Vagina (tissue), 2 donors: ENCODE measurements around the gene RPS4Y1. TPM values are rescaled to one million over a fixed set of nuclear protein-coding genes. Genes with fewer than 3 reads are reported as not detected.
"Not testable (repeated sequence)": the region's sequence is repeated elsewhere in the genome, so short reads cannot be mapped to it uniquely, and the experiment has no call there.

Experiments
- DNase-seq, 2 donors: peaks; one replicate each; pipeline ENCODE4 v3.0.0-alpha.2; 2017; ENCODE audit errors: extremely low spot score in 2 of 2
- H3K27ac ChIP-seq: fragments of 200-600 bp; sonication (generic); one replicate; pipeline ENCODE4 v1.5.1; 2019
- H3K27me3 ChIP-seq: fragments of 200-600 bp; sonication (generic); one replicate; pipeline ENCODE4 v1.5.1; 2019
- H3K36me3 ChIP-seq, 2 donors: fragments of 200-600 bp; sonication (generic); one replicate each; pipeline ENCODE4 v1.5.1; 2017 to 2019
- H3K4me1 ChIP-seq: fragments of 200-600 bp; sonication (generic); one replicate; pipeline ENCODE4 v1.5.1; 2019
- H3K4me3 ChIP-seq, 2 donors: fragments of 200-600 bp; sonication (generic); 1 replicate in 1 of 2; 2 replicates in 1 of 2; pipeline ENCODE4 v1.5.1; 2016 to 2019
- H3K9me3 ChIP-seq: fragments of 200-600 bp; sonication (generic); one replicate; pipeline ENCODE4 v1.5.1; 2019
- CTCF ChIP-seq, 3 experiments: fragments of 450-650 bp in 2 of 3; fragments of 200-600 bp in 1 of 3; sonication (generic) in 1 of 3; IDR thresholded peaks; one replicate each; pipeline ENCODE4 v1.5.1; 2017 to 2019; ENCODE audit warnings: antibody characterized with exemption in 3 of 3, mild to moderate bottlenecking in 2 of 3, moderate library complexity in 2 of 3
- POLR2A ChIP-seq, 2 donors: fragments of 450-650 bp; IDR thresholded peaks; one replicate each; pipeline ENCODE4 v1.6.1; 2017; ENCODE audit warnings: antibody characterized with exemption in 2 of 2, mild to moderate bottlenecking in 2 of 2, moderate library complexity in 2 of 2
- POLR2AphosphoS5 ChIP-seq, 2 donors: sonication (generic); formaldehyde crosslinking; IDR thresholded peaks; one replicate each; pipeline ENCODE4 v1.9.0; 2017; ENCODE audit warnings: antibody characterized with exemption in 2 of 2, mild to moderate bottlenecking in 2 of 2, low read depth in 1 of 2; ENCODE audit not compliant: insufficient read depth in 1 of 2
- intact Hi-C: fragments of 100-400 bp; cut with DNase I; formaldehyde crosslinking; loops from one replicate; pipeline ENCODE4 v1.15.1; 2023
- total RNA-seq: library from RNA; depleted of rRNA; stranded (reverse); fragments of >200 nt; gene quantifications from one replicate; pipeline ENCODE4 v1.2.3, GENCODE V29; 2016

Gene RPS4Y1
- total RNA-seq, 1 donor from 2014 or later, result not detected

DNA sequence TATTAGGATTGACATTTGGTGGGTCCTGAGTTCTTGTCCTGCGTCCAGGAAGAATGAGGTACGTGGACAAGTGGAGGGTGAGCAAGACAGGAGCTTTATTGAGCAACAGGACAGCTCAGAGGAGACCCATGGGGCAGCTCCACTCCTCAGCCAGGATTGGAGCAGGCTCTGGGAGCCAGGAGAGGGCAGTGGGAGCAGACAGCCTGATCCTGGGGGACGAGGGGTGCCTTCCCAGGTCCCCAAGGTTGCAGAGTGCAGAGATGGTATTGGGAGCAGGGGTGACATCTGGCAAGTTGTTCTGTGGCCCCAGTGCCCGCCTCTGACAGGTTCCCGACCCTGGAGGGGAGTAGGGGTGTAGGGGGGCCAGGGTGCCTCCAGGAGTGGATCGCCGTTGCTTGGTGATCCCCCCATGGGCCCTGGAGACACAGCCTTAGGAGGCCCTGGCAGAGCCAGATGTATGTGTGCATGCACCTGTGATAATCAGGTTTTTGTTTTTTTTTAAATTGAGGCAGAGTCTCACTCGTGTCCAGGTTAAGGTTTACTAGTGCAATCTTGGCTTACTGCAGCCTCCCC, 26.7 kb downstream of the RPS4Y1 start:
- no peak for DNase-seq
- no peaks in the 10 kb centered on the region for H3K36me3 ChIP-seq
- no peak overlapping the region for H3K4me3 ChIP-seq
- no peaks in the 10 kb centered on the region for H3K9me3 ChIP-seq
- H3K4me1 ChIP-seq, result no peaks in the 10 kb centered on the region
- TF ChIP-seq CTCF (IDR thresholded peaks at IDR 0.05) (no peak), POLR2A (IDR thresholded peaks at IDR 0.05) (no peak), POLR2AphosphoS5 (IDR thresholded peaks at IDR 0.05; ENCODE audit: insufficient read depth in 1 of 2, low read depth in 1 of 2) (no peak)
- no peaks in the 10 kb centered on the region for H3K27me3 ChIP-seq
- intact Hi-C loops, result no loop called here
- no peak overlapping the region for H3K27ac ChIP-seq

DNA sequence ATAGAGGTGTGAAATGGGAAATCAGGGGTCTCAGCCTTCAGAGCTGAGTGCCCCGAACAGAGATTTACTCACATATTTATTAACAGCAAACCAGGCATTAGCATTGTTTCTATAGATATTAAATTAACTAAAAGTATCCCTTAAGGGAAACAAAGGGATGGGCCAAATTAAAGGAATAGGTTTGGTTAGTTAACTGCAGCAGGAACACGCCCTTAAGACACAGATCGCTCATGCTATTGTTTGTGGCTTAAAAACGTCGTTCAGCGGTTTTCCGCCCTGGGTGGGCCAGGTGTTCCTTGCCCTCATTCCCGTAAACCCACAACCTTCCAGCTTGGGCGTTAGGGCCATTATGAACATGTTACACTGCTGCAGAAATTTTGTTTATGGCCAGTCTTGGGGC, 30.8 kb downstream of the RPS4Y1 start:
- H3K27me3 ChIP-seq, intact Hi-C loops, DNase-seq, H3K4me1 ChIP-seq, H3K4me3 ChIP-seq, H3K27ac ChIP-seq, H3K36me3 ChIP-seq, H3K9me3 ChIP-seq: not testable (repeated sequence)

GRCh38 chrY:2874211-2874610, 32.8 kb downstream of the RPS4Y1 start:
- Histone ChIP-seq H3K4me3 (no peak overlapping the region), H3K36me3 (no peaks in the 10 kb centered on the region), H3K27me3 (no peaks in the 10 kb centered on the region), H3K4me1 (no peaks in the 10 kb centered on the region), H3K9me3 (no peaks in the 10 kb centered on the region), H3K27ac (no peak overlapping the region)
- DNase-seq, result no peak
- intact Hi-C loops, result no loop called here
- no peak for TF ChIP-seq CTCF (IDR thresholded peaks at IDR 0.05)
- TF ChIP-seq POLR2AphosphoS5 (IDR thresholded peaks at IDR 0.05; ENCODE audit: insufficient read depth in 1 of 2, low read depth in 1 of 2), result no peak
- no peak for TF ChIP-seq POLR2A (IDR thresholded peaks at IDR 0.05)

DNA sequence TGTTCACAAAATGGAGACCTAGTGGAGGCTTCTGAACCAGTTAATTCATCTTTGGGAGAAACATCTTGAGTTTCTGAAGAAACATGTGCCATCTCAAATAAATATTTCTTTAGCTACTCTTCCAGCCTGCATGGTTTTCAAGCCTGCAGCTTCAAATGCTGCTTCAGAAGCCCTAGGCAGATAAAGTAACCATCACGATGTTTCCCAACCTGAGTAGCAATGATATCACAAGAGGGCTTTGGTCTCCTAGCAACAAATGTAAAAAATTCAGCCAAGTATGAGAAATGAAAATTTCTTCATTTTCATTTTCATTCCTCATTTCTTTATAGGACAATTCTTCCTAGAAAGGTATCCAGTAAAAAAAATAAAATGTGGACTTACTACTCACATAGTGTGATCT, 42.2 kb downstream of the RPS4Y1 start:
- H3K27me3 ChIP-seq, result no peaks in the 10 kb centered on the region
- H3K27ac ChIP-seq, result no peak overlapping the region
- TF ChIP-seq POLR2AphosphoS5 (IDR thresholded peaks at IDR 0.05; ENCODE audit: insufficient read depth in 1 of 2, low read depth in 1 of 2), result no peak
- no peak for TF ChIP-seq POLR2A (IDR thresholded peaks at IDR 0.05)
- no peak for TF ChIP-seq CTCF (IDR thresholded peaks at IDR 0.05)
- DNase-seq, result no peak
- intact Hi-C loops, result no loop called here
- H3K9me3 ChIP-seq, result no peaks in the 10 kb centered on the region
- no peaks in the 10 kb centered on the region for H3K4me1 ChIP-seq
- H3K4me3 ChIP-seq, result no peak overlapping the region
- H3K36me3 ChIP-seq, result no peaks in the 10 kb centered on the region

- Histone ChIP-seq H3K4me3 (no peak overlapping the region), H3K27ac (no peak overlapping the region), H3K36me3 (no peaks in the 10 kb centered on the region), H3K9me3 (no peaks in the 10 kb centered on the region), H3K27me3 (no peaks in the 10 kb centered on the region), H3K4me1 (no peaks in the 10 kb centered on the region)
- intact Hi-C loops, result no loop called here
- no peak for DNase-seq
- no peak for TF ChIP-seq POLR2AphosphoS5 (IDR thresholded peaks at IDR 0.05; ENCODE audit: insufficient read depth in 1 of 2, low read depth in 1 of 2)
- no peak for TF ChIP-seq POLR2A (IDR thresholded peaks at IDR 0.05)
- no peak for TF ChIP-seq CTCF (IDR thresholded peaks at IDR 0.05)
Observed at GRCh38 chrY:2885880-2886279, 44.5 kb downstream of the RPS4Y1 start.
